DMS 273 treated with DMSO at 0.1 percent for 48 hours (cell line): ENCODE measurements around the gene PKP4.

Experiments
- DNase-seq: peaks from one replicate; lab custom pipeline; 2025; lab: John Stamatoyannopoulos, UW

The PKP4 gene

GRCh38 chr2:158499383-158499782 lies 42.6 kb downstream of the PKP4 start:
- DNase-seq = no peak

GRCh38 chr2:158500333-158500732 lies 43.6 kb downstream of the PKP4 start:
- DNase-seq = no peak

GRCh38 chr2:158501301-158501700 lies 44.5 kb downstream of the PKP4 start:
- no peak for DNase-seq

GRCh38 chr2:158502974-158503373 lies 46.2 kb downstream of the PKP4 start:
- DNase-seq = no peak

GRCh38 chr2:158504088-158504487 lies 47.3 kb downstream of the PKP4 start:
- DNase-seq = no peak

DNA sequence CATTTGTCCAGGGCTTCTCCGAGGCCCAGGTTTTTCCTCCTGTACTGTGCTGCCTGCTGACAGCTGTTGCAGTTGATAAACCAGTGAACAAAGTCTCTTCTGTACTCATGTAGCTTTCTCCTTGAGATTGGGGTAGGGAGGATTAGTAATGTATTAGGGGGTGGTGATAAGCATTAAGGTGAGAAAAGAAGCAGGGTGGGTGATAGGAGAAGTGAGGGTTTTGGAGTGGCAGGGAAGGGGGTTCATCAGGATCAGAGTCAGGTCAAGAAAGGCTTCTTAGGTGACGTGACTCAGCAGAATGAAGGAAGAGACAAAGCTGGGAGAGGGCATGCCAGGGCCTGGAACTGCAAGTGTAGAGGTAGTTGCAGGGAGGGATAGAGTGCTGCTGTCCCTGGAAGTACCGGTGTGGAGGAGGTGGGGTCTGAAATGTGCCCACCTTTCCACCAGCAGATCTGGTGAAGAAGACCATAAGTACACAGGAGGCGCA lies 48.7 kb downstream of the PKP4 start:
- no peak for DNase-seq

GRCh38 chr2:158507141-158507540 lies 50.4 kb downstream of the PKP4 start:
- DNase-seq = peak; percentile 85

GRCh38 chr2:158507679-158508078 lies 50.9 kb downstream of the PKP4 start:
- no peak for DNase-seq

DNA sequence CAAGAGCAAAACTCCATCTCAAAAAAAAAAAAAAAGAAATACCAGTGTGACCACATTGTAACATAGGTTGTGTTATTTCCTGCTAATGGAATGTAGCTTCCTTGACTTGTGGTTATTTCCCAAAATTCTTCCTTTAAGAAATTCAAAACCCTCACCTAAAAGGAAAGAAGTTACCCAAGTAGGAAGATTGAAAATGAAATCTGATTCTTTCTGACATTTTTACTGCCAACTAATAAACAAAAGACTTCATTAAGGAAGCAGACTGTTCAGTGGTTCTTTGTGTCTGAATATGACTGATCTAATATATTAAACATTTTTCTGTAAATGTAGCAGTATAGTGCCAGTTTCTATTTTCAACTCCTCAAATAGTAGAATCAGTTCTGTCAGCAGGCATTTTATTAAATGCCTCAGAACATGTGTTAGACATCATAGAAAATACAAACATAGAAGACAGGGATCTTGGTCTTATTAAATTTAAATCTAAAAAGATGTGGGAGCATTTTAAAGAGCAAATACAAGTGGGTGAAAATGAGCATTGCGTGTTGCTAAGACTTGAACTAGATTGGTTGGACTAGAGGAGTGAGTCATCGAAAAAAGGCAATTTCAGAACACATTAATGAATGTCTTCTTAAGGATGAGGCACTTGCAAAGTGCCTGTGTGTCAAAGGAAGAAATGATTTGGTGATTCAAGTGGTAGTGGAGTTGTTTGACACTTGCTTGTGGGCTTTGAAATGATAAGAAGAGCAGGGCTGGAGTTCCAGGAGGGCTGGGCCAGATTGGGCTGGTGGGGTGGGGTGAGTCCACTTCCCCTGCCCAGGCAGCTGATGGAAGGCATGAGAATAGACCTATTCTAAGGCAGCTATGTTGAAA lies 53.4 kb downstream of the PKP4 start:
- no peak for DNase-seq

- DNase-seq = no peak
Measured at GRCh38 chr2:158510887-158511286, 54.1 kb downstream of the PKP4 start.

GRCh38 chr2:158511706-158512105 lies 55.0 kb downstream of the PKP4 start:
- no peak for DNase-seq

DNA sequence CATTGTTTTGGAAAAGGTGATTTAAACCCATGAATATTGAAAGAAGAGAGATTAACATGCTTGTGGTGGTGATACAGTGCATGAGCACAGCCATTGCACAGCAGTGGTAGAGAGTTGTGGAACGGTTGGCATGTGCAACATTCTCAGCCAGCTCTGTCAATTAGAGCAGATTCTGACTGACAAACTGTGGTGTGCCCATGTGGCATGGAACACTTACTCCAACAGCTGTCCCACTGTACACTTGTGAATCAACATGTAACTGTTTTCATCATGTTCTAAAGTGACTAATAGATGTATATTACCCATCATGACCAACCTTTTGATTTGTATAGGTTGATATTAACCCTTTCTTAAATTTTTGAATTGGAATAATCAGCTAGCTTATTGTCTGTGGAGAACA lies 55.6 kb downstream of the PKP4 start:
- DNase-seq = no peak

DNA sequence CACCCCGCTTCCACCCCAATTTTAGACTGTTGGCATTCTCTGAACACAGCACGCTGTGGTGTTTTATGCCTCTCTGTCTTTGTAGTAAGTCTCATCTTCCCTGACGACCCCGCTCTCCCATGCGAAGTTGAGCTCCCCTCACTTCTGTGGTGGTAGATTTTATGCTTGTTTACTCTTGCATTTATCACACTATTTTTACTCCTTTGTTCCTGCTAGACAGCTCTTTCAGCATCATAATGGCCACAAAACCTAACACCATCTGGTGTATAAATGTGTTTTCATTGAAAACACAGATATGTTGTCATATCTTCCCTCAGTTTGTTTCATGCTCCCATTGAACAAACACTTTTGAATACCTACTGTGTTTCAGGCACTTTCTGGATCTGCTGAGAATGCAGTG lies 57.1 kb downstream of the PKP4 start:
- DNase-seq = no peak

- no peak for DNase-seq
Measured at GRCh38 chr2:158518084-158518483, 61.3 kb downstream of the PKP4 start.

- no peak for DNase-seq
Measured at GRCh38 chr2:158519481-158519880, 62.7 kb downstream of the PKP4 start.

- no peak for DNase-seq
Measured at GRCh38 chr2:158529379-158530259, 72.9 kb downstream of the PKP4 start.

DNA sequence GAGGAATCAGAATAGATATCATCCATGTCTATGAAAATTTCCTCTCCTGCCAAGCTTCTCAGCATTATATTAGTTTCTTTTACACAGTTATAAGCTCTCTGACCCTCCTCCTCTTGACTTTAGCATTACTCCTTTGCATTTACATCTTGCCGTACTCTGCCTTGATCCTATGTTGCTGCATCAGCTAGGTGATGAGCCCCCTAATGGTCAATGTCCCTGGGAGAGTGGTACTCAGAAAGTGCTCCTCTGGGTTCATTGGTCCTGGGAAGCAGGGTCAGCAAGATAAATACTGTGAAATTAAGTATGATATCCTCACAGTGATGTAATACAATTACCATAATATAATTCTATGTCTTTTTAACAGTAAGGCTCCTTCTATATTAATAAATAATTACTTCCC lies 74.1 kb downstream of the PKP4 start:
- no peak for DNase-seq

GRCh38 chr2:158533009-158533408 lies 76.3 kb downstream of the PKP4 start:
- no peak for DNase-seq

GRCh38 chr2:158539176-158540005 lies 82.6 kb downstream of the PKP4 start:
- no peak for DNase-seq

DNA sequence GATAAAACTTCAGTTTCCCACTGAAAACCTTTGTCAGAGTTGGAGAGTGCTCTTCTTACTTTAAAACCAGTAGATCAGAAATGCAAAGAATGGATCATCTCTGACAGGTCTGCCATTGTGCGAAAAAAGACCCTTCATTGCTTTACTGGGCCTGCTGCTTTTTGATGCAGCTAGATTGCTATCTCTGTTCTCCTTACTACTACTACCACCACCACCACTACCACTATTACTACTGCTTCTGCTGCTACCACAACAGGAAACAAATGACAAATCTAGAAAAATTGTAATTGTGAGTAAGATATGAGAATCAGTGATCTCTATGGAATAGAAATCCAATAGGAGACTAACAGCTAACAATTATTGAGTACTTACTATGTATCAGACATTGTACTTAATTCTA lies 85.8 kb downstream of the PKP4 start:
- DNase-seq = no peak

DNA sequence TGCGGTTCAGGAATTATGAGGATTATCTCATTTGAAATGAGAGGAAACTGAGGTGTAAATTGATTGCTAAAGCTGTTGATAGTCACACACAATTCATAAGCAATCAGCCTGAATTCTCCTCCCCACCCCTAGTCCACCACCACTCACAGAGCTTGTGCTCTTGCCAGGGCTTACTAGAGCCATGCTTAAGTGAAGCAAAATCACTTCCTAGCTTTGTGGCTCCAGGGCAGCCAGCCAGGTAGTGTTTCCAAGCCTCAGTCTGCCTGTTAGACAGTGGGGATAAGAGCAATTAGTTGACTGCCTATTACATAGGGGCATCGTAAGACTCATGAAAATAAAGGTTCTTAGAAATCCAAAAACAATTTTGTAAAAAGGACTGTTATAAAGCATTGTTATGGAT lies 87.2 kb downstream of the PKP4 start:
- no peak for DNase-seq

- no peak for DNase-seq
Measured at GRCh38 chr2:158544998-158545397, 88.2 kb downstream of the PKP4 start.
